22Rv1 (cell line): Measurements from ENCODE around the gene WDFY4.

Source experiments
- H3K27ac ChIP-seq: fragments of 450-650 bp; 2 replicates; pipeline ENCODE4 v1.5.1; 2017
- CTCF ChIP-seq: fragments of 450-650 bp; IDR thresholded peaks from 2 replicates; pipeline ENCODE4 v1.5.1; 2017; ENCODE audit warnings: mild to moderate bottlenecking
- ZFX ChIP-seq: fragments of 450-650 bp; IDR thresholded peaks from 2 replicates; pipeline ENCODE4 v1.6.1; 2017; ENCODE audit warnings: antibody characterized with exemption, borderline replicate concordance

Gene WDFY4

GRCh38 chr10:48682265-48682664 lies 2.4 kb upstream of the WDFY4 start:
- H3K27ac ChIP-seq: no peak overlapping the region
- TF ChIP-seq ZFX (no peak), CTCF (no peak)

- H3K27ac ChIP-seq: no peak overlapping the region
These were observed 1.2 kb upstream of the WDFY4 start for GRCh38 chr10:48683424-48683823.

GRCh38 chr10:48683868-48684267 lies 805 bp upstream of the WDFY4 start:
- TF ChIP-seq CTCF: no peak
- TF ChIP-seq ZFX: no peak
- H3K27ac ChIP-seq: no peak overlapping the region

More at GRCh38 chr10:48683424-48683823, 1.2 kb upstream of the WDFY4 start:
- TF ChIP-seq ZFX: no peak
- no peak for TF ChIP-seq CTCF

GRCh38 chr10:48684463-48684791 lies 246 bp upstream of the WDFY4 start:
- TF ChIP-seq CTCF (no peak), ZFX (no peak)
- H3K27ac ChIP-seq: no peak overlapping the region

GRCh38 chr10:48685731-48686130 lies 1.1 kb downstream of the WDFY4 start:
- TF ChIP-seq CTCF: no peak
- TF ChIP-seq ZFX: no peak
- H3K27ac ChIP-seq: no peak overlapping the region

- TF ChIP-seq CTCF (no peak), ZFX (no peak)
- no peak overlapping the region for H3K27ac ChIP-seq
These were observed 6.4 kb downstream of the WDFY4 start for GRCh38 chr10:48690791-48691660.

- no peak overlapping the region for H3K27ac ChIP-seq
- no peak for TF ChIP-seq ZFX
These were observed 7.3 kb downstream of the WDFY4 start for GRCh38 chr10:48691812-48692528.
